MM.1S (cell line): ENCODE results near the gene PLA2G6.

ENCODE experiments used
- DNase-seq: peaks from one replicate; pipeline ENCODE4 v3.0.0-alpha.2; 2015
- H2AFZ ChIP-seq: fragments of 300-600 bp; sonication (generic); 2 replicates; pipeline ENCODE4 v1.6.0; 2016; ENCODE audit warnings: antibody characterized with exemption, low read length
- H3F3A ChIP-seq: fragments of 300-600 bp; sonication (generic); 2 replicates; pipeline ENCODE4 v1.6.1; 2016; ENCODE audit warnings: mild to moderate bottlenecking, antibody characterized with exemption, low read length, moderate library complexity, mixed read lengths; ENCODE audit not compliant: insufficient read depth
- H3K27ac ChIP-seq: fragments of 300-600 bp; sonication (generic); 2 replicates; pipeline ENCODE4 v1.5.1; 2016; ENCODE audit warnings: mild to moderate bottlenecking, low read length
- H3K27me3 ChIP-seq: fragments of 300-600 bp; sonication (generic); replicated peaks from 2 replicates; pipeline ENCODE4 v1.6.0; 2016; ENCODE audit warnings: low read length; ENCODE audit not compliant: insufficient read depth
- H3K36me3 ChIP-seq: fragments of 300-600 bp; sonication (generic); replicated peaks from 2 replicates; pipeline ENCODE4 v1.6.1; 2016; ENCODE audit warnings: mild to moderate bottlenecking, low read length, mixed read lengths; ENCODE audit not compliant: insufficient read depth
- H3K4me1 ChIP-seq: fragments of 300-600 bp; sonication (generic); 2 replicates; pipeline ENCODE4 v1.6.1; 2016; ENCODE audit warnings: low read length, mixed read lengths
- H3K4me2 ChIP-seq: fragments of 300-600 bp; sonication (generic); 2 replicates; pipeline ENCODE4 v1.6.0; 2016; ENCODE audit warnings: low read depth, low read length
- H3K4me3 ChIP-seq: fragments of 300-600 bp; sonication (generic); 2 replicates; pipeline ENCODE4 v1.5.1; 2016; ENCODE audit warnings: low read length, mixed read lengths
- H3K79me2 ChIP-seq: fragments of 300-600 bp; sonication (generic); 2 replicates; pipeline ENCODE4 v1.6.1; 2016; ENCODE audit warnings: mixed run types, low read length, mixed read lengths
- H3K9ac ChIP-seq: fragments of 300-600 bp; sonication (generic); 2 replicates; pipeline ENCODE4 v1.6.1; 2016; ENCODE audit warnings: low read length, mixed read lengths
- H3K9me2 ChIP-seq: fragments of 300-600 bp; sonication (generic); replicated peaks from 2 replicates; pipeline ENCODE4 v1.6.1; 2016; ENCODE audit warnings: mild to moderate bottlenecking, low read length, mixed read lengths; ENCODE audit not compliant: insufficient read depth
- H3K9me3 ChIP-seq: fragments of 300-600 bp; sonication (generic); replicated peaks from 2 replicates; pipeline ENCODE4 v1.6.1; 2016; ENCODE audit warnings: mild to moderate bottlenecking, low read length, mixed read lengths; ENCODE audit not compliant: insufficient read depth
- H4K20me1 ChIP-seq: fragments of 300-600 bp; sonication (generic); 2 replicates; pipeline ENCODE4 v1.6.1; 2016; ENCODE audit warnings: mild to moderate bottlenecking, low read length, moderate library complexity, mixed read lengths; ENCODE audit not compliant: insufficient read depth
- EZH2 ChIP-seq: fragments of 300-600 bp; sonication (generic); optimal IDR thresholded peaks from 2 replicates; pipeline ENCODE3; 2017; ENCODE audit warnings: low read depth, mild to moderate bottlenecking, antibody characterized with exemption, low read length, mixed read lengths
- EZH2phosphoT487 ChIP-seq: fragments of 300-600 bp; sonication (generic); IDR thresholded peaks from 2 replicates; pipeline ENCODE4 v1.6.1; 2018; ENCODE audit warnings: antibody characterized with exemption, low read length
- TF ChIP-seq, protein P1 (sequence below): fragments of 300-600 bp; sonication (generic); IDR thresholded peaks from 2 replicates; pipeline ENCODE4 v1.5.1; 2016; ENCODE audit warnings: antibody characterized with exemption, low read length, mixed read lengths

PLA2G6 gene

GRCh38 chr22:38169116-38169515, 12.5 kb downstream of the PLA2G6 start:
- DNase-seq: no peak
- Histone ChIP-seq H3K79me2 (no peaks in the 10 kb centered on the region), H3K9me3 (no peaks in the 10 kb centered on the region), H3K4me1 (no peaks in the 10 kb centered on the region), H3K27me3 (no peaks in the 10 kb centered on the region), H3K9me2 (no peaks in the 10 kb centered on the region), H3K36me3 (no peaks in the 10 kb centered on the region), H4K20me1 (no peaks in the 10 kb centered on the region), H3K4me3 (no peak overlapping the region), H3K4me2 (no peak overlapping the region), H3K9ac (no peak overlapping the region), H3F3A (no peaks in the 10 kb centered on the region), H2AFZ (no peak overlapping the region), H3K27ac (no peak overlapping the region)
- TF ChIP-seq EZH2: no peak
- no peak for TF ChIP-seq EZH2phosphoT487
- TF ChIP-seq, protein P1, sequence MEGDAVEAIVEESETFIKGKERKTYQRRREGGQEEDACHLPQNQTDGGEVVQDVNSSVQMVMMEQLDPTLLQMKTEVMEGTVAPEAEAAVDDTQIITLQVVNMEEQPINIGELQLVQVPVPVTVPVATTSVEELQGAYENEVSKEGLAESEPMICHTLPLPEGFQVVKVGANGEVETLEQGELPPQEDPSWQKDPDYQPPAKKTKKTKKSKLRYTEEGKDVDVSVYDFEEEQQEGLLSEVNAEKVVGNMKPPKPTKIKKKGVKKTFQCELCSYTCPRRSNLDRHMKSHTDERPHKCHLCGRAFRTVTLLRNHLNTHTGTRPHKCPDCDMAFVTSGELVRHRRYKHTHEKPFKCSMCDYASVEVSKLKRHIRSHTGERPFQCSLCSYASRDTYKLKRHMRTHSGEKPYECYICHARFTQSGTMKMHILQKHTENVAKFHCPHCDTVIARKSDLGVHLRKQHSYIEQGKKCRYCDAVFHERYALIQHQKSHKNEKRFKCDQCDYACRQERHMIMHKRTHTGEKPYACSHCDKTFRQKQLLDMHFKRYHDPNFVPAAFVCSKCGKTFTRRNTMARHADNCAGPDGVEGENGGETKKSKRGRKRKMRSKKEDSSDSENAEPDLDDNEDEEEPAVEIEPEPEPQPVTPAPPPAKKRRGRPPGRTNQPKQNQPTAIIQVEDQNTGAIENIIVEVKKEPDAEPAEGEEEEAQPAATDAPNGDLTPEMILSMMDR: no peak

DNA sequence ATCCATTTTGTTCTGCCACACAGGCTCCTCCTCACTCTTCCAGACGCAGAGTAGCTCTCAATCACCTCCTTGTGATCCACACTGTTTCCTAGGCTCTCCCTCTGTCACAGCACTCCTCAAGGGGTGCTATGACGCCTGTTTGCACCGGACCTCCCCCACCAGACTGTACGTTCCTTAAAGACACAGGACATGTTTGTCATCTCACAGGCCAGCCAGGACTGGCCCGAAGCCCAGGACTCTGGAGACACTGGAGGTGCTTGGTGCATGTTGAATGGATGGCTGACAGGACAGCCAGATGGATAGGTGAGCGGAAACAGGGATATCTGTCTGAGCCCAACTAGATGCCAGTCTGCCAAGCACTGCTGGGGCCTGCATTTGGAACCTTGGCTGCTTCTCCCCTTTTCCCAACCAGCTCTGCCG, 13.6 kb downstream of the PLA2G6 start:
- Histone ChIP-seq H3K9me2 (no peaks in the 10 kb centered on the region), H3K4me1 (no peaks in the 10 kb centered on the region)

GRCh38 chr22:38165922-38166593, 15.6 kb downstream of the PLA2G6 start:
- TF ChIP-seq, protein P1: no peak
- no peak for TF ChIP-seq EZH2phosphoT487
- no peak for TF ChIP-seq EZH2

More for the DNA sequence above, 13.6 kb downstream of the PLA2G6 start:
- TF ChIP-seq, protein P1: no peak
- no peak for TF ChIP-seq EZH2
- TF ChIP-seq EZH2phosphoT487: no peak
- no peak for DNase-seq
- Histone ChIP-seq H3K9me3 (no peaks in the 10 kb centered on the region), H3K79me2 (no peaks in the 10 kb centered on the region), H3K9ac (no peak overlapping the region), H3K27ac (no peak overlapping the region), H3F3A (no peaks in the 10 kb centered on the region), H2AFZ (no peak overlapping the region), H3K27me3 (no peaks in the 10 kb centered on the region), H3K4me3 (no peak overlapping the region), H3K4me2 (no peak overlapping the region), H4K20me1 (no peaks in the 10 kb centered on the region), H3K36me3 (no peaks in the 10 kb centered on the region)

More at GRCh38 chr22:38165922-38166593, 15.6 kb downstream of the PLA2G6 start:
- H3F3A ChIP-seq: 0 out of 2 replicates have a peak, but pooled peaks cover 4% of the 10 kb centered on the region
- H2AFZ ChIP-seq: no peak overlapping the region
- H3K4me1 ChIP-seq: peaks cover 15% of the 10 kb centered on the region
- H3K9me3 ChIP-seq: no peaks in the 10 kb centered on the region
- H3K27me3 ChIP-seq: no peaks in the 10 kb centered on the region
- H3K4me2 ChIP-seq: no peak overlapping the region
- no peak overlapping the region for H3K9ac ChIP-seq
- no peaks in the 10 kb centered on the region for H3K9me2 ChIP-seq
- no peaks in the 10 kb centered on the region for H4K20me1 ChIP-seq
- H3K36me3 ChIP-seq: no peaks in the 10 kb centered on the region
- no peak overlapping the region for H3K27ac ChIP-seq
- H3K79me2 ChIP-seq: no peaks in the 10 kb centered on the region
- DNase-seq: no peak
- H3K4me3 ChIP-seq: no peak overlapping the region
